GM12878 (cell line): ENCODE data around the gene PPP1R10. TPM values are rescaled to one million over a fixed set of nuclear protein-coding genes. Genes with fewer than 3 reads are reported as not detected.

Source experiments
- ATF3 ChIP-seq: IDR thresholded peaks from 2 replicates; pipeline ENCODE4 v1.6.1; 2011; ENCODE audit warnings: low read depth, mild to moderate bottlenecking, low read length, moderate library complexity, borderline replicate concordance; ENCODE audit errors: extremely low read depth
- BCL3 ChIP-seq: IDR thresholded peaks from 2 replicates; pipeline ENCODE4 v1.6.1; 2011; ENCODE audit warnings: borderline replicate concordance, low read depth, mild to moderate bottlenecking, moderate library complexity, low read length; ENCODE audit not compliant: insufficient read depth, poor library complexity, severe bottlenecking
- CBX3 ChIP-seq: fragments of 200-600 bp; sonication (generic); IDR thresholded peaks from 2 replicates; pipeline ENCODE4 v1.6.1; 2016; ENCODE audit warnings: low read depth, borderline replicate concordance
- EGR1 ChIP-seq, 2 experiments: IDR thresholded peaks; 1 replicate in 1 of 2; 2 replicates in 1 of 2; pipeline ENCODE4 v1.6.1; 2011 to 2012; ENCODE audit warnings: low read depth in 2 of 2, low read length in 2 of 2, borderline replicate concordance in 1 of 2, mild to moderate bottlenecking in 1 of 2, moderate library complexity in 1 of 2
- ETV6 ChIP-seq, 2 experiments: fragments of 450-650 bp in 1 of 2; IDR thresholded peaks in 1 of 2; conservative IDR thresholded peaks in 1 of 2; 2 replicates each; pipeline ENCODE4 v1.6.1; 2014; ENCODE audit warnings: antibody characterized with exemption in 1 of 2, borderline replicate concordance in 1 of 2, low read depth in 1 of 2, mild to moderate bottlenecking in 1 of 2, moderate library complexity in 1 of 2
- JUNB ChIP-seq: IDR thresholded peaks from 2 replicates; pipeline ENCODE4 v1.6.1; 2016; ENCODE audit warnings: antibody characterized with exemption, mild to moderate bottlenecking
- NR2C1 ChIP-seq: fragments of 450-650 bp; IDR thresholded peaks from 2 replicates; pipeline ENCODE4 v1.6.1; 2017; ENCODE audit warnings: antibody characterized with exemption, mild to moderate bottlenecking, moderate library complexity
- PKNOX1 ChIP-seq: fragments of 450-650 bp; IDR thresholded peaks from 2 replicates; pipeline ENCODE4 v1.6.1; 2016; ENCODE audit warnings: mild to moderate bottlenecking
- RB1 ChIP-seq: fragments of 450-650 bp; formaldehyde crosslinking; IDR thresholded peaks from 2 replicates; pipeline ENCODE4 v1.6.1; 2017; ENCODE audit warnings: mild to moderate bottlenecking, borderline replicate concordance
- REST ChIP-seq: IDR thresholded peaks from 2 replicates; pipeline ENCODE4 v1.6.1; 2012; ENCODE audit warnings: mild to moderate bottlenecking, low read depth, low read length
- SMAD1 ChIP-seq: fragments of 450-650 bp; IDR thresholded peaks from 2 replicates; pipeline ENCODE4 v1.6.1; 2018; ENCODE audit warnings: mild to moderate bottlenecking, low read depth; ENCODE audit not compliant: partially characterized antibody
- SPI1 ChIP-seq: IDR thresholded peaks from 2 replicates; pipeline ENCODE4 v1.6.1; 2011; ENCODE audit warnings: low read depth, mild to moderate bottlenecking, low read length, moderate library complexity, borderline replicate concordance; ENCODE audit not compliant: insufficient read depth
- WRNIP1 ChIP-seq: IDR thresholded peaks from 2 replicates; pipeline ENCODE4 v1.6.1; 2011; ENCODE audit warnings: low read depth, low read length, improper control_type of control experiment, borderline replicate concordance
- ZNF217 ChIP-seq: fragments of 450-650 bp; IDR thresholded peaks from 2 replicates; pipeline ENCODE4 v1.6.1; 2017; ENCODE audit warnings: antibody characterized with exemption, mild to moderate bottlenecking
- ZNF687 ChIP-seq: fragments of 450-650 bp; IDR thresholded peaks from 2 replicates; pipeline ENCODE4 v1.6.1; 2017; ENCODE audit warnings: mild to moderate bottlenecking, moderate library complexity
- ZZZ3 ChIP-seq: IDR thresholded peaks from 2 replicates; pipeline ENCODE4 v1.6.1; 2011; ENCODE audit warnings: low read depth; ENCODE audit not compliant: control insufficient read depth, insufficient read length
- polyA plus RNA-seq, 11 experiments: library from polyadenylated mRNA; depleted of rRNA in 4 of 11; unstranded in 6 of 11; stranded (reverse) in 5 of 11; fragments of >200 nt; fragmentation: Nextera tagmentation in 4 of 11; fragmentation: Illumina TruSeq in 1 of 11; extraction: Ambion mirVana in 4 of 11; extraction: Trizol in 1 of 11; gene quantifications; 1 replicate in 1 of 11; 2 replicates in 10 of 11; pipeline versions ENCODE4 v1.2.1 to v1.2.3, GENCODE V29; 2011 to 2016; ENCODE audit warnings: inconsistent platforms in 2 of 11, missing spikeins in 2 of 11, low read depth in 1 of 11
- total RNA-seq, 4 experiments: library from RNA; depleted of rRNA in 3 of 4; stranded (reverse); fragments of >200 nt in 3 of 4; fragmentation: Illumina TruSeq in 1 of 4; extraction: Trizol in 1 of 4; gene quantifications; 2 replicates each; pipeline versions ENCODE4 v1.2.1 to v1.2.3, GENCODE V29; 2013 to 2021

Gene PPP1R10
- total and polyA plus RNA-seq, 10 of the 15 experiments (the other 5 are each of a cell fraction or from before 2014, with no cell fraction given) = 11.3 to 83.8 (median 41.2) TPM

- TF ChIP-seq SMAD1 = no peak
- no peak for TF ChIP-seq ATF3
- TF ChIP-seq CBX3 = no peak
- no peak for TF ChIP-seq RB1
- no peak for TF ChIP-seq ZZZ3
- TF ChIP-seq REST = no peak
- TF ChIP-seq SPI1 = no peak
- TF ChIP-seq ZNF217 = no peak
- TF ChIP-seq EGR1 (IDR thresholded peaks at IDR 0.05; ENCODE audit: borderline replicate concordance in 1 of 2, low read depth in 2 of 2, low read length in 2 of 2) = no peak
- TF ChIP-seq ZNF687 = peak; percentile 82
- TF ChIP-seq BCL3 = peak; percentile 45
- no peak for TF ChIP-seq JUNB
- no peak for TF ChIP-seq ETV6 (conservative IDR thresholded peaks at IDR 0.05 in 1 of 2, IDR thresholded peaks at IDR 0.05 in 1 of 2; ENCODE audit: borderline replicate concordance in 1 of 2, low read depth in 1 of 2)
- peak; percentile 4; the same call in 1 of the 2 replicates for TF ChIP-seq NR2C1
- no peak for TF ChIP-seq WRNIP1
- no peak for TF ChIP-seq PKNOX1
Measured at GRCh38 chr6:30615219-30615957, 1.7 kb downstream of the PPP1R10 start (continued).
